Fibroblast of skin of scalp (primary cell): Measurements from ENCODE around the gene FCHSD2. TPM values are rescaled to one million over a fixed set of nuclear protein-coding genes. Genes with fewer than 3 reads are reported as not detected.

ENCODE experiments used
- DNase-seq: peaks from one replicate; pipeline ENCODE4 v3.0.0-alpha.2; 2013
- polyA plus RNA-seq, 2 experiments: library from polyadenylated mRNA; unstranded; fragments of 120-200 nt; gene quantifications; one replicate each; pipeline ENCODE4 v1.2.1, GENCODE V29; 2013; ENCODE audit not compliant: insufficient read length in 2 of 2

Gene FCHSD2
- polyA plus RNA-seq (2013, experiment 1 of 2; ENCODE audit: insufficient read length): 16.9 TPM
- polyA plus RNA-seq (2013, experiment 2 of 2; ENCODE audit: insufficient read length): 17.8 TPM

GRCh38 chr11:73142128-73142377 is at the start of gene FCHSD2:
FCHSD2 (minus strand) TSS chr11:73142318; CDS start chr11:73141877, 441 bp downstream.
- DNase-seq: no peak

DNA sequence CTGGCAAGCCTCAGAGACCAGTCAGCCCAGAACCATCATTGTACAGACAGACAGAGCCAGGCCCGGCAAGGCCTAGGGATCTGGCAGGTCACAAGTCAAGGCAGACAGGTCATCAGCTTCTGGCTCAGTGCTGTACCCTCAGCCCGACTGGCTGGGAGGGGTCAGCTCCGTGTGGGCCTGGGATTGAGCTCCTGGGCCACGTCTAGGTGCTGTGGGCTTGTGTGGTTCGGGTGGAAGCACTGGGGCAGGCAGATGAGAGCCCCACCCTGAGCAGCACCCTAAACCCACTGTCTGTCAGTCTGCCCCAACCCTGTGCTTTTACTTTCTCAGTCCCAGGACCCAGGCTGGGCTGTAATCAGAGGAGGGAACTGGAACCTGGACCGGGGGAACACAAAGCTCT is 49.0 kb upstream of the FCHSD2 start:
- no peak for DNase-seq

GRCh38 chr11:73190557-73190885 is 48.4 kb upstream of the FCHSD2 start:
- DNase-seq: no peak

DNA sequence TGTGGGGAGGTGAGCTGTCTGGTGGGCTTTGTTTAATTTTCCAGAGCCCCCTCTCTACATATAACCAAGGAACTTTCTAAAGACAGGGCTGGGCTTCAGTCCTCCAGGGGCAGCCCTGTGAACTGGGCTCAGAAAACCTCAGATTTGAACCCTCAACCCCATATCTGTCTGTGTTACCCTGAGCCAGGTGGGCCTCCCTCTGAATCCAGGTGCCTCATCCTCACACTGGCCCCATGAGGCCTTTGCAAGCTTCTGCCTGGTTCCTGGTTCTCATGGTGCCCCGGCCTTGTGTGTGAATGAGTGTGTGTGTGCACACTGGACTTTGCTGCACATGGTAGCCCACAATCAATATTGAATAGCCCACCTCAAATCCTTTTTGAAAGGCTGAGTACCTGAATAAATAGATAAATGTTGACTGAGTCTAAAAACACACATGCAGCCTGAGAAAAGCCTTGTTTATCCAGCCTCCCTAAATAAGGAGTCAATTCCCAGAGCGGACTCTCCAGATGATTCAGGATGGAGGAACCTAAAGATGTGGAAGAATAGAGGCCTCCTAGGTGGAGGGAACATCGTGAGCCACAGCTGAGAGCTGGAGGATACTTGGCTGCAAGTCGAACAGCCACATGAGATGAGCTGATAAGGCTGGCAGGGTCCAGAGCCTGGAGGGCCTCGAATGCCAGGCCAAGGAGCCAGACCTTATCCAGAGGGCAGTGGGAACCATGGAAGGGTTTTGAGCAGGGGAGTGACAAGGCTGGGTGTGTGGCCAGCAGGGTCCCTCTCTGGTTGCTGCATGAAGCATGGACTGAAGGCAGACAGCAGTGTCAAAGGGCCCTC is 47.8 kb upstream of the FCHSD2 start:
- no peak for DNase-seq

- no peak for DNase-seq
Observed at GRCh38 chr11:73189315-73189714, 47.2 kb upstream of the FCHSD2 start.

DNA sequence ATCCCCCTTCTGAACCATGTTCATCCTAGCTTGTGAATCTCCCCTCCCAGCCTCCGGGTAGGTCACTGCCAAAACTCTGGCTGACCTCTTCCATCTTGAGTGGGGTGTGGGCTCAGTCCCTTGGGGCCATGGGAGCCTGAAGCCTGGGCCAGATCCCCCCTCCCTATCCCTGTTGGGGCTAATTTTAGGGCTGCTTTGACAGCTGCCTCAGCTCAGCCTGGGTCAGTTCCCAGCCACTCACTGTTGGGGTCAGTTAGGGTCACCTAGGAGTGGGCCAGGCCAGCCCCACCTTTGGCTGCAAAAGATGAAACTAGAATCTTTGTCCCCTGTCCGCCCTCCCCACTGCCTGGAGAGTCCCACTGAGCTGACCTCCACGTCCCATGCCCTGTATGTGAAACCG is 46.2 kb upstream of the FCHSD2 start:
- no peak for DNase-seq

GRCh38 chr11:73187854-73188253 is 45.7 kb upstream of the FCHSD2 start:
- DNase-seq: no peak

DNA sequence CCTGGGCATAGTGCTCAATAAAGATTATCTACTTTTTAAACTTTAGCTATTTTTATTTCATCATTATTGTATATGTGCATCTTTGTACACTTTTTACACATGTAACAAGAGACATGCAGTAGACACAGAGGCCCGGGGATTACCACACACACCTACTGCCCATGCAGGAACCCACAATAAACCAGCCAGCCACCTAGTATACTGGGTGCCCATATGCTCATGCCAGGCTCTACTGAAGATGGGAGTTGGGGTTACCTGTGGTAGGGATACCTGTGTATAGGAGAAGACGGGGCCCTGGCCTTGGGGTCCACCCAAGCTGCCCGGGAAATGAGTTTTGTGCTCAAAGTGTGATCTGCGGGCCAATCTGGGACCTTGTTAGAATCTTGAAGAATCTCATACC is 44.8 kb upstream of the FCHSD2 start:
- no peak for DNase-seq

DNA sequence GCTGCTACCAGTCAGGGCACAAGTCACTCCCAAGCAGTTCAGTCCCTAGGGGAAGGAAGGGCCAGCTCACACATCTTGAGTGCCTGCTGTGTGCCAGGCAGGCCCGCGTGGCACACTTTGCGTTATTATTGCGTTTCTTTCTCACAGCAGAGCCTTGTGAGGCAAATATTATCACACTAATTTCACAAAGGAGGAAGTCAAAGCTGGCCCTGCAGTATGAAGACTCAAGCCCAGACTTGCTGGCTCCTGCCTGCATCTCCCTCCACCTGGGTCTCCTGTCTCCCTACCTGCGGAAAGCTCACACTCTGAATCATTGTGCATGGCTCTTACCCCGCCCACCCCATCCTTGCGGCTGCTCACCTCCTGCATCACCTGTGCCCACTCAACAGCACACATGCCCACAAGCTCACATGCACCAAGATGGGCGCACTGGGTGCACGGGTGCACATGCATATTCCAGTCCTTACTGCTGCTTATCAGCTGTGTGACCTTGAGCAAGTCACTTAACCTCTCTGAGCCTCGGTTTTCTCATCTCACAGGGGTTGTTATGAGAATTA is 44.3 kb upstream of the FCHSD2 start:
- DNase-seq: no peak

GRCh38 chr11:73185680-73186293 is 43.7 kb upstream of the FCHSD2 start:
- peak; percentile 69 for DNase-seq

DNA sequence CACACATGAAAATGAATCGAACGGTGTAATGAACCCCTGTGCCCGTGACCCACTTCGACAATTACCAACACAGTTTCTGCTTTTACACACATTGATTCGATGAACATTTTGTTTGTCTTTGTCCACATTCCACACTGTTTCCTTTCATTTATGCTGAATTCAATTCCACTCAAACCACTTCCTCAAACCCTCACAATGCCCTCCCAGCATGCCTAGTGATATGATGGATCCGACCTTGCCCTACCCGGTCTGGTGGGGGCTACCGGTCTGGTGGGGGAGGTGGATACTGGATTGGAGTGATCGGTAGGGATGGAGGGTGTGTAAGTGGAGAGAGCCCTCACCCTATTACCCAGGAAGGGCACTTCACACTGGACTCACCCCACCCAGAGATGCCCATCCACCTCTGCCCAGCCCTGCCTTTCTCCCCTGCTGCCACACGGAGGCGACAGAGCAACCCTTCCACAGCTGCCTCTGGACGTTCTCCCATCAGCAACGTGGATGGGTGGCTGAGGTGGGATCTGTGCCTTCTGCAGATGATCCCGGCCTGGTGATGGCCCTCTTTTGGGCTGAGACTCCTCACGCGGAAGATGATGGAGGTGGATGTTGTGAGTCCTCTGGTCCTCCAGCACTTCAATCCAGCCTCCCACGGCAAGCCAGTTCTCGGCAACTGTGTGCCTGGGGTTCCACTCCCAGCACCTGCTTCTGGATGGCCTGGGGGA is 43.0 kb upstream of the FCHSD2 start:
- peak; percentile 57 for DNase-seq

DNA sequence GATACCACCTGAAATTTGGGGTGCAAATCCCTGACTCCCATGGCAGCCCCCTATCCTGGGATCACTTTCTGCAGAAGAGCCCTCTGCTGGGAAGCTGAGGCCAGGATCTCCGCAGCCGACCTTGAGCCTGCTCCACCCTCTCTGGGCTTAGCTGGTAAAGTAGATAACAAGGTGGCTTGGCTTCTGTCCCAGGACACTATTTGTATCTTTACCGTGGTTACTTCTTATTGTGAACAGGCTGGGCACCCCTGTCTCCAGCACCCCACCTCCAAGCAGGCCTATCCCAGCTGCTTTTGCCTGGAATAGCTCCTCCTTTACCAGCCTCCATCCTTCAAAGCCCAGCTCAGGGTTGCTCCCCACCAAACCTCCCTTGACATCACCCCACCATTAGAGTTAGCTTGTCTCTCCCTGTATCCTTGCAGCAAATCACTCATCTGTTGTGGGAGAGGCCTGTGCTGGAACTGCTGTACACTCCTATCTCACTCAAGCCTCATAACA is 40.8 kb upstream of the FCHSD2 start:
- no peak for DNase-seq

DNA sequence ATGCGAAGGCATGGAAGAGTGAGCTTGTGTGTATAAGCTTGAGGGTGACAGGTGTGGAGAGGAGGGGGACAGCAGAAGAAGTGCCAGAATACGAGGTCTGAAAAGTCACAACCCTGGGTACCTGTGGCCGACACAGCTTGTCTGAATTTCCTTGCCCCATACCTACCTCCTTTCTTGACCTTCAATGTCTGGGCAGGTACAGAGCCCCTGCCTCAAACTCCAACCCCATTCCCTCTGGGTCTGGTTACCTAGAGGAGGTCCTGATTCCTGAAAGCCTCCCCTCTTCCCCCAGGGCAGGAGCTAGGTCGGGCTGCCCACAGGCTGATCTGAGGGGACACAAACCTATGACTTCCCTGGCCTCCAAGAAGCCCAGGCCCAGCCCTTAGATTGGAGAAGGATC is 36.6 kb upstream of the FCHSD2 start:
- no peak for DNase-seq

- DNase-seq: peak; percentile 90
Observed at GRCh38 chr11:73177778-73178539, 35.8 kb upstream of the FCHSD2 start.

- DNase-seq: no peak
Observed at GRCh38 chr11:73177380-73177777, 35.3 kb upstream of the FCHSD2 start.

DNA sequence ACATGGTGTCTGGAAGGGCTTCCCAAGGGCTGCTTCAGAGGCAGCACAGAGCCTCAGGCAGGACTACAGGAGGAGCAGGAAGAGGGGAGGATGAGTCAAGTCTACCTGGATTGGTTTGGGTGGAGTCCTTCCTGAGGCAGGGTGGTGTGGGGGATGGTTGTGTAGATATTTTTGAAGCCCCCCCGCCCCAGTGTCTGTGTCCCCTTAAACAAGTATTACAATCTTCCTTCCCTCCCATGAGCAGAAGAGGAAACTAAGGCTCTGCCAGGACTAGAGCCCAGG is 34.7 kb upstream of the FCHSD2 start:
- no peak for DNase-seq

GRCh38 chr11:73176145-73176873 is 34.2 kb upstream of the FCHSD2 start:
- DNase-seq: no peak

GRCh38 chr11:73175551-73176144 is 33.5 kb upstream of the FCHSD2 start:
- DNase-seq: no peak

GRCh38 chr11:73174495-73174791 is 32.3 kb upstream of the FCHSD2 start:
- no peak for DNase-seq

DNA sequence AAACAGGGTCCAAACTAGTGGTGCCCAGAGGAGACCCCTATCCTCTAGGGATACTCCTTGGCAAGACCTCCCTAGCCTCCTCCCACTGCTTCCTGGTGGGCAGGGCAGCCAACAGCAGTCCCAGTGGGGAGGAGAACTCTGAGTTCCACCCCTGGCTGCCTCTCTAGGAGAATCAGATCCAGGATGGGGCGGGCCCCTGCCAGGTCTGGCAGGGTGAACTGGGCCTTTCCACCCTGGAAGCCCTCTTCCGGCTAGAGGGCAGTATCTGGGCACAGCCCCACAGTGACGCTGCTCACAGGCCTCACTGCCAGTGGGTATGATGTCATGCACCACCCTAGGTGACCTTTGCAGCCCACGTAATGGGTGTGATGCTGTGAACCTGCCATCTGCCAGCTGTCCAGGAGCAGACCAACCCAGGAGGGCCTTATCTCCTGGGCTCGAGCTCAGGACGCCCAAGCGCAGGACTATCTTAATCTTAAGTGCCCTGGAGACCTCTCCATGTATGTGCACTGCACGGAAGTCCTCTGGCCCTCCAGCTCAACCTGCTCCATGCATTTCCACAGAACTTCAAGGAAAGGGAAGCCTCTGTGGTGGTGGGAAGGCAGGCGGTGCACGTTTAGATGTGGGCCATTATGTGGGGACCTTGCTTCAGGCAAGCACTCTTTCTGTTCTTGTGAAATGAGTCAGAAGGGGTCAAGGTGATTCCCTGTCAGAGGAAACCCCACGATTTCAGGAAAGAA is 31.8 kb upstream of the FCHSD2 start:
- no peak for DNase-seq

DNA sequence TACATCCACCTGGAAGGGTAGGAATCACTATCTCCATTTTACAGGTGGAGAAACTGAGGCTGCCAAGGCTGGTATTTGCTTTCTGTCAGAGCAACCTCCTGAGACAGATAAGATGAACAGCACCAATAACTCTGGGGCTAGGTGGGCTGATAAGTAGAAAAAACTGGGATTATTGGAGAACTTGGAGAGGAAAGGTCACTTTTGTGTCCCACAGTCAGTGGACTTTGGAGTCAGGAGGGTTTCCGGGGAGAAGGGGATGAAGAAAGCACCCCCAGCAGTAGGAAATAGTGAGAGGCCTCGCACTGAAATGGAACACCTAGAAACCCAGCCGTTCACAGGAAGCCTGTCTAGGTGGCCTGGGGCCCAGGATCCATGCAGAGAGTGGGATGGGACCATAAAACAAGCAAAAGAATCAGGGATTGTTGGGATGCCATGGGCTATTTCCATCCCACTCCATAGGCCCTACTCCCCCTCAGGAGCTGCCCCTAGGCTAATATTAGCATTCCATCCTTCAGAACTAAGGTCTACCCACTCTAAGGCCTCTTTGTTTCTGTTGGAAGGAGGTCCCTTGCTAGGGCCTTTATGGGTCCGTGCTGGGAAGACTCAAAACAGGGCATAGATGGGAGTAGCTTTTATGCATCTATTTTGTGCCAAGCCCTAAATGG is 31.0 kb upstream of the FCHSD2 start:
- DNase-seq: no peak
